Ectodermal cell (in vitro differentiated cells): Measurements from ENCODE around the gene PYGB.
"Not testable (repeated sequence)": the region's sequence is repeated elsewhere in the genome, so short reads cannot be mapped to it uniquely, and the experiment has no call there.

Experiments
- H3K27ac ChIP-seq: 2 replicates; pipeline ENCODE4 v1.7.0; 2013; ENCODE audit warnings: mild to moderate bottlenecking, low read depth, low read length; ENCODE audit not compliant: insufficient read depth, poor library complexity, severe bottlenecking
- H3K27me3 ChIP-seq: 2 replicates; pipeline ENCODE4 v1.7.0; 2013; ENCODE audit warnings: mild to moderate bottlenecking, low read length; ENCODE audit not compliant: insufficient read depth, control insufficient read depth, poor library complexity, severe bottlenecking
- H3K36me3 ChIP-seq: one replicate; pipeline ENCODE4 v1.7.0; 2013; ENCODE audit warnings: low read length; ENCODE audit not compliant: control insufficient read depth, insufficient read depth
- H3K4me1 ChIP-seq: one replicate; pipeline ENCODE4 v1.7.0; 2013; ENCODE audit warnings: low read length; ENCODE audit not compliant: control insufficient read depth, insufficient read depth
- H3K4me3 ChIP-seq: 2 replicates; pipeline ENCODE4 v1.7.0; 2013; ENCODE audit warnings: low read depth, low read length, control low read depth; ENCODE audit not compliant: insufficient read depth
- H3K9me3 ChIP-seq: 2 replicates; pipeline ENCODE4 v1.7.0; 2013; ENCODE audit warnings: mild to moderate bottlenecking, low read length, moderate library complexity; ENCODE audit not compliant: control insufficient read depth
- WGBS, 2 experiments: methylation state at CpG; one replicate each; pipeline ENCODE4 v1.1.7; 2013; ENCODE audit warnings: missing lambda C conversion rate in 2 of 2; 5-methylcytosine and 5-hydroxymethylcytosine counted together

PYGB gene

GRCh38 chr20:25230166-25230831 is 17.6 kb upstream of the PYGB start:
- no peaks in the 10 kb centered on the region for H3K9me3 ChIP-seq
- H3K27ac ChIP-seq: no peak overlapping the region
- peaks cover 13% of the 10 kb centered on the region for H3K4me1 ChIP-seq
- H3K36me3 ChIP-seq: no peaks in the 10 kb centered on the region
- no peaks in the 10 kb centered on the region for H3K27me3 ChIP-seq
- WGBS, 2 experiments: 91 to 94% methylated on average over 8 of the region's 8 CpGs
- H3K4me3 ChIP-seq: no peak overlapping the region

GRCh38 chr20:25233016-25233772 is 14.7 kb upstream of the PYGB start:
- WGBS, 2 experiments: 84 to 85% methylated on average over 10 of the region's 10 CpGs
- Histone ChIP-seq H3K4me1 (peaks cover 8% of the 10 kb centered on the region), H3K4me3 (no peak overlapping the region), H3K36me3 (no peaks in the 10 kb centered on the region), H3K27ac (no peak overlapping the region), H3K27me3 (no peaks in the 10 kb centered on the region), H3K9me3 (no peaks in the 10 kb centered on the region)

- not testable (repeated sequence) for H3K27ac ChIP-seq, H3K4me3 ChIP-seq, H3K4me1 ChIP-seq, H3K36me3 ChIP-seq, H3K9me3 ChIP-seq, H3K27me3 ChIP-seq
- 56 to 65% methylated on average over 6 to 8 of the region's 8 CpGs for WGBS, 2 experiments
Observed at GRCh38 chr20:25234009-25234849, 13.7 kb upstream of the PYGB start.

- H3K4me3 ChIP-seq: no peak overlapping the region
- no peaks in the 10 kb centered on the region for H3K27me3 ChIP-seq
- H3K4me1 ChIP-seq: peaks cover 8% of the 10 kb centered on the region
- no peaks in the 10 kb centered on the region for H3K36me3 ChIP-seq
- no peaks in the 10 kb centered on the region for H3K9me3 ChIP-seq
- WGBS, 2 experiments: 81 to 83% methylated on average over 15 of the region's 15 CpGs
- no peak overlapping the region for H3K27ac ChIP-seq
Observed at GRCh38 chr20:25236450-25237304, 11.2 kb upstream of the PYGB start.

GRCh38 chr20:25237610-25238318 is 10.1 kb upstream of the PYGB start:
- Histone ChIP-seq H3K27me3 (no peaks in the 10 kb centered on the region), H3K4me3 (no peak overlapping the region), H3K27ac (no peak overlapping the region), H3K4me1 (peaks cover 14% of the 10 kb centered on the region), H3K9me3 (no peaks in the 10 kb centered on the region), H3K36me3 (no peaks in the 10 kb centered on the region)
- 89 to 91% methylated on average over 10 of the region's 10 CpGs for WGBS, 2 experiments

- Histone ChIP-seq H3K36me3 (no peaks in the 10 kb centered on the region), H3K27me3 (no peaks in the 10 kb centered on the region), H3K27ac (no peak overlapping the region), H3K4me1 (peaks cover 12% of the 10 kb centered on the region), H3K9me3 (no peaks in the 10 kb centered on the region), H3K4me3 (no peak overlapping the region)
- WGBS, 2 experiments: 94 to 95% methylated on average over 12 of the region's 12 CpGs
Observed at GRCh38 chr20:25238319-25239037, 9.4 kb upstream of the PYGB start.

GRCh38 chr20:25239387-25240370 is 8.2 kb upstream of the PYGB start:
- Histone ChIP-seq H3K27ac (no peak overlapping the region), H3K9me3 (no peaks in the 10 kb centered on the region), H3K36me3 (no peaks in the 10 kb centered on the region), H3K4me1 (peaks cover 7% of the 10 kb centered on the region), H3K27me3 (no peaks in the 10 kb centered on the region), H3K4me3 (no peak overlapping the region)
- WGBS, 2 experiments: 94% methylated on average over 19 of the region's 19 CpGs

- WGBS, 2 experiments: 47 to 48% methylated on average over 7 to 8 of the region's 9 CpGs
- H3K36me3 ChIP-seq, H3K27ac ChIP-seq, H3K27me3 ChIP-seq, H3K4me3 ChIP-seq, H3K9me3 ChIP-seq: not testable (repeated sequence)
- H3K4me1 ChIP-seq: peaks cover 11% of the 10 kb centered on the region
Observed at GRCh38 chr20:25240851-25241658, 6.8 kb upstream of the PYGB start.
